Activated B cell treated with CpG ODN at 0.5 μM for 24 hours (primary cell): ENCODE data around the gene APC. TPM values are rescaled to one million over a fixed set of nuclear protein-coding genes. Genes with fewer than 3 reads are reported as not detected.

Experiments used
- ATAC-seq: fragments of 200-7000 bp; cut with Tn5 transposase; one replicate; pipeline ENCODE4 v1.10.0; 2021; ENCODE audit warnings: low read depth, mild to moderate bottlenecking, moderate library complexity
- CTCF ChIA-PET: fragments of 350-600 bp; sonication (Branson Sonifier 250); formaldehyde crosslinking; loops from one replicate; lab custom pipeline; 2021; ENCODE audit warnings: antibody characterized with exemption; lab: Charles Lee
- POLR2A ChIA-PET: fragments of 350-600 bp; sonication (Branson Sonifier 250); formaldehyde crosslinking; loops from one replicate; lab custom pipeline; 2021; ENCODE audit warnings: antibody characterized with exemption; lab: Charles Lee
- DNase-seq: peaks from one replicate; pipeline ENCODE4 v3.0.0; 2022
- H3K27ac Mint-ChIP-seq: one replicate; pipeline ENCODE4 v1.8.0; 2020; ENCODE audit warnings: mixed read lengths
- H3K27me3 Mint-ChIP-seq: one replicate; pipeline ENCODE4 v1.8.0; 2021; ENCODE audit warnings: mixed read lengths
- H3K36me3 Mint-ChIP-seq: one replicate; pipeline ENCODE4 v1.8.0; 2021; ENCODE audit warnings: low read depth, mixed read lengths
- H3K4me1 Mint-ChIP-seq: one replicate; pipeline ENCODE4 v1.8.0; 2021; ENCODE audit warnings: mixed read lengths
- H3K4me3 Mint-ChIP-seq: one replicate; pipeline ENCODE4 v1.8.0; 2020; ENCODE audit warnings: mild to moderate bottlenecking, mixed read lengths
- H3K9me3 Mint-ChIP-seq: one replicate; pipeline ENCODE4 v1.8.0; 2020; ENCODE audit warnings: mixed read lengths
- CTCF ChIP-seq: fragments of 200-600 bp; IDR thresholded peaks from one replicate; pipeline ENCODE4 v1.8.0; 2022; ENCODE audit warnings: antibody characterized with exemption, mild to moderate bottlenecking
- intact Hi-C: fragments of 100-400 bp; cut with micrococcal nuclease; formaldehyde crosslinking; loops from one replicate; pipeline ENCODE4 v1.15.1; 2024
- total RNA-seq: library from RNA; stranded (reverse); gene quantifications from 2 replicates; pipeline ENCODE4 v1.2.3, GENCODE V29; 2022

APC gene
- total RNA-seq, 1 donor from 2014 or later, result 41.7 TPM

DNA sequence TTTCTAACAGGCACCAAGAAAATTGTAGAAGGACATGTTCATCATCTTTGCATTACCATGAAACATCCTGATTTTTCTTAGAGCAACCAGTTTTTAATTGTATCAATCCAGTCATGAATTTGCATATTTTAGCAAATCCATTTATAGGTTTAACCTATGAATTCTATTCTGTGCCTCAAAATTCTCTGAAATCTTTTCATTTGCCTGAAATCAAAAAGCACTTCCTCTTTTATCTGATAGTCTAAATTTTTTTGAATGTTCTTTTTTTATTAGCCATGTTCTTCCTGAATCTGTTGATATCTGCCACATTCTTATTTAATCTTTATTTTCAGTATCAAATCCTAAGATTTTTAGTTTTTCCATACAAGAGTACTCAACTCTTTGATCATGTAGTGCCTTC is 86.5 kb downstream of the APC start:
- ChIA-PET POLR2A (no interaction called here), CTCF (no interaction called here)
- Mint-ChIP-seq H3K4me3 (no peak overlapping the region), H3K27ac (no peak overlapping the region), H3K36me3 (peaks cover 70% of the 10 kb centered on the region), H3K4me1 (peaks cover 18% of the 10 kb centered on the region), H3K9me3 (no peaks in the 10 kb centered on the region), H3K27me3 (no peaks in the 10 kb centered on the region)
- no peak for TF ChIP-seq CTCF
- ATAC-seq, result no peak
- intact Hi-C loops, result no loop called here
- no peak for DNase-seq

DNA sequence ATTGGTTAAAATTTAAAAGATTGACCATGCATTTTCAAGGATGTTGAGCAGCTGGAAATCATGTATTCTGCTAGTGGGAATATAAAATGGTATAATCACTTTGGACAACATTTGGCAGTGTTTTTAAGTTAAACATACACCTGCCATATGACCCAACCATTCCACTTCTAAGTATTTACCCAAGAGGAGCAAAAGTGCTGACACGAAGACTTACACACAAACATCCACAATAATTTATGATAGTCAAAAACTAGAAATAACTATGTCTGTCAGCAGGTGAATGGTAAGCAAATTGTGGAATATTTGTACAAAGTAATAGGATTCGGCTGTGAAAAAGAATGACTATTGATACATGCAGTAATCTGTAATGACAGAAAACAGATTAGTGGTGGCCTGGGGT is 92.7 kb downstream of the APC start:
- Mint-ChIP-seq H3K36me3 (peaks cover 73% of the 10 kb centered on the region), H3K27ac (no peak overlapping the region), H3K4me3 (no peak overlapping the region), H3K9me3 (no peaks in the 10 kb centered on the region), H3K27me3 (no peaks in the 10 kb centered on the region), H3K4me1 (no peaks in the 10 kb centered on the region)
- intact Hi-C loops, result no loop called here
- TF ChIP-seq CTCF, result no peak
- no peak for DNase-seq
- CTCF ChIA-PET, result no interaction called here
- POLR2A ChIA-PET, result no interaction called here
- ATAC-seq, result no peak

GRCh38 chr5:112833971-112834370 is 96.3 kb downstream of the APC start:
- Mint-ChIP-seq H3K9me3 (no peaks in the 10 kb centered on the region), H3K4me1 (no peaks in the 10 kb centered on the region), H3K27ac (no peak overlapping the region), H3K4me3 (no peak overlapping the region), H3K36me3 (peaks cover 75% of the 10 kb centered on the region), H3K27me3 (no peaks in the 10 kb centered on the region)
- TF ChIP-seq CTCF, result no peak
- intact Hi-C loops, result no loop called here
- POLR2A ChIA-PET, result no interaction called here
- ATAC-seq (no peak), DNase-seq (no peak)
- CTCF ChIA-PET, result interaction anchor here (0.6 kb wide), 1 partner anchor 27 kb away, joined by 3 read pairs; the partner anchor contains the start of gene SRP19

GRCh38 chr5:112844489-112844888 is 106.8 kb downstream of the APC start:
- H3K27me3 Mint-ChIP-seq, result no peaks in the 10 kb centered on the region

DNA sequence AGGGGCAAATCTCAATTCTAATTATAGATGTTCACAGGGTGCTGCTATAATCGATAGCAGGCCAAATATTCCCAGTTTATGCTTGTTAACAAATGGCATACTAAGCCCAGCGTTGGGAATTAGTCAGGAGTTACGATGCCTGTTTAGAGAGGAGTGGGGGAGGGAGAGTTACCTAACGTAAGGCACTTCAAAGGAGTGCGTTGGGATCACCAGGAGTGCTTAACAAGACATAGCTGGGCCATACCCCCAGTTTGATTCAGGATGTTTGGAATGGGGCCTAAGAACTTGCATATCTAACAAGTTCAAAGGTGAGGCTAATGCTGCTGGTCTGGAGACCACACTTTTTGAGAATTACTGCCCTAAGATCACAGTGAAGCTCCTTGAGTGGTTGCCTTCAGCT is 108.9 kb downstream of the APC start:
- H3K36me3 Mint-ChIP-seq, result peaks cover 2% of the 10 kb centered on the region
- DNase-seq (no peak), ATAC-seq (no peak)
- no peaks in the 10 kb centered on the region for H3K27me3 Mint-ChIP-seq
- ChIA-PET POLR2A (no interaction called here), CTCF (no interaction called here)
- peaks cover 8% of the 10 kb centered on the region for H3K4me1 Mint-ChIP-seq
- no peak overlapping the region for H3K4me3 Mint-ChIP-seq
- intact Hi-C loops, result loop anchor here (5.0 kb wide), 1 partner anchor 76 kb away; the partner anchor contains the start of gene REEP5
- no peak for TF ChIP-seq CTCF
- H3K27ac Mint-ChIP-seq, result no peak overlapping the region
- H3K9me3 Mint-ChIP-seq, result no peaks in the 10 kb centered on the region

More at GRCh38 chr5:112844489-112844888, 106.8 kb downstream of the APC start:
- DNase-seq, result no peak
- no peaks in the 10 kb centered on the region for H3K9me3 Mint-ChIP-seq
- ATAC-seq, result no peak
- H3K4me1 Mint-ChIP-seq, result peaks cover 8% of the 10 kb centered on the region
- no peak overlapping the region for H3K27ac Mint-ChIP-seq
- H3K36me3 Mint-ChIP-seq, result peaks cover 21% of the 10 kb centered on the region
- no peak overlapping the region for H3K4me3 Mint-ChIP-seq
- ChIA-PET CTCF (no interaction called here), POLR2A (no interaction called here)
- intact Hi-C loops, result no loop called here
- TF ChIP-seq CTCF, result no peak
